ENCODE data around the gene PSD4. TPM values are rescaled to one million over a fixed set of nuclear protein-coding genes. Genes with fewer than 3 reads are reported as not detected.

Gene PSD4
- total and polyA plus RNA-seq, 2 of the 8 experiments (the other 6 are each of a cell fraction or from before 2014, with no cell fraction given): 0.53 to 1.2 TPM

DNA sequence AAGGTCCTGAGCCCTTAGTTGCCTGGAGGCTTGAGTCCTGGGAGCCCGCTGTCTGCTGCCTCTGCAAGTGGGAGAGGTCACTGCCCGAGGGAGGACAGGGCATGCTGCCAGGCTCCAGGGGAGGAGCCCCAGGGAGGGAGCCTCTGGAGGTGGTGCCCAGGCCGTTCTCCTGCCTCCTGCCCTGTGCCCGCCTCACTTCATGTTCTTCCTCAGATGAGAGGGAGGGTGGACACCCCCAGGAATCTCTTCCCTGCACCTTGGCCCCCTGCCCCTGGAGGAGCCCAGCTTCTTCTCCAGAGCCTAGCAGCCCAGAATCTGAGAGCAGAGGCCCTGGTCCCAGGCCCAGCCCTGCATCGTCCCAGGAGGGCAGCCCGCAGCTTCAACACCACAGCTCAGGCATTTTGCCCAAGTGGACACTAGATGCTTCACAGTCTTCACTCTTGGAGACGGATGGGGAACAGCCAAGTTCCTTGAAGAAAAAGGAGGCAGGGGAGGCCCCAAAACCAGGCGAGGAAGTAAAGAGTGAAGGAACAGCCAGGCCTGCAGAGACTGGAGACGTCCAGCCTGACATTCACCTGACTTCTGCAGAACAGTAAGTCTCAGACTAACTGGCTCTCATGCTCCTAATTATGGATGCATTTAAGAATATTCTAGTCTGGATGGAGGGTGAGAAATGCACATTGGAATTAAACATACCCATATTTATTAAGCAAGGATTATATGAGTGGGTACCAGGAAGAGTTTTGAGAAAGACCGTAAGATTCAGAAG lies 12.1 kb downstream of the PSD4 start:
- Histone ChIP-seq H2AFZ (ENCODE audit: low read length) (no peak overlapping the region), H3K79me1 (ENCODE audit: low read depth, low read length) (no peaks in the 10 kb centered on the region), H3K56ac (replicated peaks; ENCODE audit: insufficient read length, low read depth, low read length) (no peak overlapping the region), H3K4ac (replicated peaks; ENCODE audit: insufficient read length, low read depth, low read length) (no peak overlapping the region), H2AK5ac (ENCODE audit: low read depth, low read length) (no peak overlapping the region), H3K4me1 (replicated peaks in 1 of 4; ENCODE audit: control insufficient read depth in 3 of 4, insufficient read depth in 4 of 4, low read length in 3 of 4) (no peaks in the 10 kb centered on the region), H2BK120ac (replicated peaks; ENCODE audit: low read depth, low read length) (no peak overlapping the region), H3K4me2 (ENCODE audit: insufficient read depth in 1 of 2, low read depth in 2 of 2, low read length in 2 of 2) (no peak overlapping the region), H3K36me3 (ENCODE audit: control insufficient read depth in 2 of 4, insufficient read depth in 4 of 4, low read length in 3 of 4) (no peaks in the 10 kb centered on the region), H3K79me2 (ENCODE audit: control insufficient read depth in 1 of 2, insufficient read depth in 2 of 2, low read length in 2 of 2) (no peaks in the 10 kb centered on the region), H3K23me2 (ENCODE audit: low read depth, low read length) (0 out of 2 replicates have a peak, but pooled peaks cover 2% of the 10 kb centered on the region), H4K20me1 (replicated peaks in 1 of 2; ENCODE audit: control insufficient read depth in 1 of 2, insufficient read depth in 2 of 2, low read length in 2 of 2) (no peaks in the 10 kb centered on the region), H3K4me3 (ENCODE audit: extremely low read depth in 1 of 4, insufficient read depth in 2 of 4, low read depth in 3 of 4, low read length in 4 of 4) (no peak overlapping the region), H2BK20ac (ENCODE audit: low read length) (no peak overlapping the region), H2BK15ac (ENCODE audit: low read length) (no peak overlapping the region), H2BK12ac (ENCODE audit: low read depth, low read length) (no peak overlapping the region), H4K91ac (replicated peaks; ENCODE audit: insufficient read length, low read length) (no peak overlapping the region), H3K9me3 (ENCODE audit: insufficient read depth in 2 of 2, low read depth in 1 of 2, low read length in 1 of 2) (no peaks in the 10 kb centered on the region), H4K8ac (ENCODE audit: extremely low read depth, insufficient read depth, low read length) (peak overlapping the region; percentile 16; the same call in 1 of the 2 replicates), H2BK5ac (ENCODE audit: low read depth, low read length) (no peak overlapping the region), H3K14ac (ENCODE audit: insufficient read length) (no peak overlapping the region), H4K5ac (ENCODE audit: insufficient read length, low read depth, low read length) (no peak overlapping the region), H3K9ac (replicated peaks in 1 of 4; ENCODE audit: extremely low read depth in 1 of 4, low read depth in 3 of 4, low read length in 3 of 4) (no peak overlapping the region), H3K18ac (ENCODE audit: extremely low read depth, low read length) (no peak overlapping the region), H3K23ac (ENCODE audit: insufficient read length) (no peak overlapping the region), H3K27me3 (replicated peaks in 1 of 4; ENCODE audit: control insufficient read depth in 3 of 4, extremely low read depth in 1 of 4, insufficient read depth in 3 of 4, low read length in 3 of 4) (no peaks in the 10 kb centered on the region), H3K27ac (ENCODE audit: low read depth, low read length) (no peak overlapping the region)
- CTCF ChIA-PET (ENCODE audit: partially characterized antibody): interaction anchor here (1.3 kb wide), 1 partner anchor 106 kb away, joined by 3 read pairs; no protein-coding TSS in a partner anchor
- DNase-seq (ENCODE audit: low read depth in 1 of 2, low spot score in 2 of 2): no peak
- no peak for FAIRE-seq
- POLR2A ChIA-PET (ENCODE audit: partially characterized antibody): no interaction called here
- 93% methylated on average over 10 of the region's 10 CpGs; no CpG with 5 or more reads in 1 of the 2 experiments for WGBS, 2 experiments (ENCODE audit: extremely low coverage in 1 of 2, insufficient coverage in 1 of 2, insufficient read length in 1 of 2, insufficient replicate concordance in 2 of 2, low coverage in 1 of 2, low lambda C conversion rate in 2 of 2, missing lambda C conversion rate in 1 of 2)
- TF ChIP-seq TEAD4 (IDR thresholded peaks at IDR 0.05; ENCODE audit: low read depth, low read length): no peak
- TF ChIP-seq ATF2 (IDR thresholded peaks at IDR 0.05; ENCODE audit: low read length): no peak
- TF ChIP-seq GTF2F1 (IDR thresholded peaks at IDR 0.05; ENCODE audit: borderline replicate concordance, low read depth, low read length): no peak
- no peak for TF ChIP-seq JUND (IDR thresholded peaks at IDR 0.05; ENCODE audit: low read length)
- no peak for TF ChIP-seq CTCF (IDR thresholded peaks at IDR 0.05; ENCODE audit: control extremely low read depth in 1 of 3, insufficient read depth in 1 of 3, low read depth in 1 of 3, low read length in 3 of 3)
- no peak for TF ChIP-seq NRF1 (IDR thresholded peaks at IDR 0.05; ENCODE audit: low read depth, low read length)
- TF ChIP-seq MAX (IDR thresholded peaks at IDR 0.05): no peak
- TF ChIP-seq SIN3A (conservative IDR thresholded peaks at IDR 0.05 in 1 of 2, IDR thresholded peaks at IDR 0.05 in 1 of 2; ENCODE audit: low read depth in 1 of 2, low read length in 2 of 2): no peak
